Measurements from ENCODE around the gene TRAF3IP1. TPM values are rescaled to one million over a fixed set of nuclear protein-coding genes. Genes with fewer than 3 reads are reported as not detected.
"Not testable (repeated sequence)": the region's sequence is repeated elsewhere in the genome, so short reads cannot be mapped to it uniquely, and the experiment has no call there.

TRAF3IP1 gene
- total RNA-seq, 6 donors from 2014 or later, result 14.0 to 26.8 (median 18.8) TPM

GRCh38 chr2:238441262-238442114, 121.2 kb downstream of the TRAF3IP1 start:
- Histone ChIP-seq H3K4me3 (no peak overlapping the region), H3K36me3 (peaks cover 23 to 55% (median 34%) of the 10 kb centered on the region in 4 donors), H3K9me3 (no peaks in the 10 kb centered on the region), H3K27me3 (no peaks in the 10 kb centered on the region), H3K4me1 (peaks cover 10 to 25% (median 14%) of the 10 kb centered on the region in 4 donors), H3K27ac (no peak overlapping the region)
- TF ChIP-seq POLR2AphosphoS5 (IDR thresholded peaks at IDR 0.05) (no peak), POLR2A (IDR thresholded peaks at IDR 0.05) (no peak), CTCF (IDR thresholded peaks at IDR 0.05) (no peak), EP300 (IDR thresholded peaks at IDR 0.05) (no peak)
- DNase-seq, result no peak
- peak in 1 of 2 donors; percentile 61 for ATAC-seq (ENCODE audit: low FRiP score in 2 of 2)
- 72 to 75% methylated on average over 17 of the region's 17 CpGs for WGBS, 2 donors

- H3K9me3 ChIP-seq; DNase-seq; H3K27ac ChIP-seq; ATAC-seq (ENCODE audit: low FRiP score in 2 of 2); H3K4me3 ChIP-seq; H3K27me3 ChIP-seq: not testable (repeated sequence)
- 78 to 85% methylated on average over 6 of the region's 6 CpGs for WGBS, 2 donors
- Histone ChIP-seq H3K4me1 (peaks cover 10 to 25% (median 14%) of the 10 kb centered on the region in 4 donors), H3K36me3 (peaks cover 29 to 58% (median 39%) of the 10 kb centered on the region in 4 donors)
Measured at GRCh38 chr2:238442257-238442656, 121.9 kb downstream of the TRAF3IP1 start.

GRCh38 chr2:238444242-238444641, 123.9 kb downstream of the TRAF3IP1 start:
- 90 to 95% methylated on average over 4 to 13 of the region's 13 CpGs for WGBS, 2 donors
- peaks cover 29 to 66% (median 47%) of the 10 kb centered on the region in 4 donors for H3K36me3 ChIP-seq
- DNase-seq (no peak), ATAC-seq (ENCODE audit: low FRiP score in 2 of 2) (no peak)
- H3K4me3 ChIP-seq, result no peak overlapping the region
- no peaks in the 10 kb centered on the region for H3K27me3 ChIP-seq
- H3K9me3 ChIP-seq, result no peaks in the 10 kb centered on the region
- TF ChIP-seq EP300 (IDR thresholded peaks at IDR 0.05), result no peak
- no peak for TF ChIP-seq CTCF (IDR thresholded peaks at IDR 0.05)
- TF ChIP-seq POLR2A (IDR thresholded peaks at IDR 0.05), result no peak
- no peak for TF ChIP-seq POLR2AphosphoS5 (IDR thresholded peaks at IDR 0.05)
- peaks cover 8 to 19% (median 12%) of the 10 kb centered on the region in 4 donors for H3K4me1 ChIP-seq
- H3K27ac ChIP-seq, result no peak overlapping the region

GRCh38 chr2:238445409-238446190, 125.3 kb downstream of the TRAF3IP1 start:
- Histone ChIP-seq H3K9me3 (no peaks in the 10 kb centered on the region), H3K4me1 (peaks cover 8 to 27% (median 17%) of the 10 kb centered on the region in 4 donors), H3K27ac (no peak overlapping the region), H3K36me3 (peaks cover 29 to 61% (median 52%) of the 10 kb centered on the region in 4 donors), H3K4me3 (no peak overlapping the region), H3K27me3 (no peaks in the 10 kb centered on the region)
- 91 to 92% methylated on average over 10 to 17 of the region's 17 CpGs for WGBS, 2 donors
- no peak for TF ChIP-seq POLR2A (IDR thresholded peaks at IDR 0.05)
- no peak for TF ChIP-seq POLR2AphosphoS5 (IDR thresholded peaks at IDR 0.05)
- TF ChIP-seq EP300 (IDR thresholded peaks at IDR 0.05), result no peak
- no peak for TF ChIP-seq CTCF (IDR thresholded peaks at IDR 0.05)
- ATAC-seq (ENCODE audit: low FRiP score in 2 of 2) (no peak), DNase-seq (no peak)

GRCh38 chr2:238446371-238446770, 126.1 kb downstream of the TRAF3IP1 start:
- no peak for ATAC-seq (ENCODE audit: low FRiP score in 2 of 2)
- WGBS, 2 donors, result 98 to 100% methylated on average over 5 to 8 of the region's 8 CpGs
- peaks cover 29 to 69% (median 56%) of the 10 kb centered on the region in 4 donors for H3K36me3 ChIP-seq

More at GRCh38 chr2:238446371-238446770, 126.1 kb downstream of the TRAF3IP1 start:
- H3K9me3 ChIP-seq, result no peaks in the 10 kb centered on the region
- peaks cover 6 to 24% (median 16%) of the 10 kb centered on the region in 4 donors for H3K4me1 ChIP-seq
- H3K27me3 ChIP-seq, result no peaks in the 10 kb centered on the region
- no peak overlapping the region for H3K27ac ChIP-seq
- no peak for TF ChIP-seq POLR2A (IDR thresholded peaks at IDR 0.05)
- H3K4me3 ChIP-seq, result no peak overlapping the region
- no peak for DNase-seq
